ENCODE data around the gene TIAM2.
A peak's percentile ranks its signal among the peaks of the same experiment; 100 is the strongest.
"Not testable (repeated sequence)": the region's sequence is repeated elsewhere in the genome, so short reads cannot be mapped to it uniquely, and the experiment has no call there.

Gene TIAM2

GRCh38 chr6:155212106-155212505 is 217.0 kb downstream of the TIAM2 start:
- DNase-seq: no peak

- no peak for DNase-seq
Measured at GRCh38 chr6:155212616-155213380, 217.7 kb downstream of the TIAM2 start.

GRCh38 chr6:155213611-155214372 is 218.7 kb downstream of the TIAM2 start:
- no peak for DNase-seq

- no peak for DNase-seq
Measured at GRCh38 chr6:155215906-155216305, 220.8 kb downstream of the TIAM2 start.

GRCh38 chr6:155216312-155217046 is 221.4 kb downstream of the TIAM2 start:
- DNase-seq: no peak

- DNase-seq: not testable (repeated sequence)
Measured at GRCh38 chr6:155218711-155219110, 223.6 kb downstream of the TIAM2 start.

GRCh38 chr6:155219299-155219698 is 224.2 kb downstream of the TIAM2 start:
- DNase-seq: no peak

GRCh38 chr6:155219858-155220301 is 224.8 kb downstream of the TIAM2 start:
- DNase-seq: no peak

- no peak for DNase-seq
Measured at GRCh38 chr6:155221086-155221485, 226.0 kb downstream of the TIAM2 start.

GRCh38 chr6:155222506-155222905 is 227.4 kb downstream of the TIAM2 start:
- DNase-seq: no peak

GRCh38 chr6:155223646-155224451 is 228.7 kb downstream of the TIAM2 start:
- peak; percentile 35 for DNase-seq

- DNase-seq: no peak
Measured at GRCh38 chr6:155224618-155225017, 229.5 kb downstream of the TIAM2 start.

- DNase-seq: no peak
Measured at GRCh38 chr6:155227046-155227445, 231.9 kb downstream of the TIAM2 start.

GRCh38 chr6:155228546-155229166 is 233.5 kb downstream of the TIAM2 start:
- no peak for DNase-seq

GRCh38 chr6:155230975-155231374 is 235.9 kb downstream of the TIAM2 start:
- DNase-seq: not testable (repeated sequence)

GRCh38 chr6:155232848-155233247 is 237.7 kb downstream of the TIAM2 start:
- DNase-seq: no peak

GRCh38 chr6:155234167-155234566 is 239.1 kb downstream of the TIAM2 start:
- no peak for DNase-seq

- no peak for DNase-seq
Measured at GRCh38 chr6:155234687-155235086, 239.6 kb downstream of the TIAM2 start.

- DNase-seq: no peak
Measured at GRCh38 chr6:155235087-155235486, 240.0 kb downstream of the TIAM2 start.

- DNase-seq: no peak
Measured at GRCh38 chr6:155237613-155238012, 242.5 kb downstream of the TIAM2 start.

- DNase-seq: no peak
Measured at GRCh38 chr6:155240905-155241600, 245.9 kb downstream of the TIAM2 start.
